Measurements from ENCODE around the gene ZRSR2. TPM values are rescaled to one million over a fixed set of nuclear protein-coding genes. Genes with fewer than 3 reads are reported as not detected.

Gene ZRSR2
- total RNA-seq, 1 experiment from 2014 or later = 18.1 TPM

GRCh38 chrX:15816438-15816809, 26.1 kb downstream of the ZRSR2 start:
- no TSS peak for BruUV-seq (replicated peaks)
- Histone ChIP-seq H3K27ac (ENCODE audit: low read depth, low read length, poor library complexity, severe bottlenecking) (no peak overlapping the region), H3K27me3 (replicated peaks; ENCODE audit: insufficient read depth, low read depth, low read length, poor library complexity) (no peaks in the 10 kb centered on the region), H3K4me1 (ENCODE audit: insufficient read depth, low read length, poor library complexity, severe bottlenecking) (peaks cover 7% of the 10 kb centered on the region), H3K4me3 (ENCODE audit: low read depth, low read length, poor library complexity, severe bottlenecking) (no peak overlapping the region), H3K9me3 (ENCODE audit: low read depth, low read length, poor library complexity, severe bottlenecking) (no peaks in the 10 kb centered on the region), H3K36me3 (ENCODE audit: insufficient read depth, low read length, poor library complexity, severe bottlenecking) (peaks cover 26% of the 10 kb centered on the region)
- ChIA-PET POLR2A (ENCODE audit: low non-redundant PET) (no interaction called here), CTCF (interaction anchor here (0.5 to 1.3 kb wide), 2 partner anchors 106 to 306 kb away, joined by 3 to 5 read pairs; no protein-coding TSS in a partner anchor)
- peak; percentile 26 for DNase-seq (ENCODE audit: low spot score)
- TF ChIP-seq CTCF (conservative IDR thresholded peaks at IDR 0.05; ENCODE audit: low read depth, low read length) (no peak; the same call in 1 of the 2 replicates), EZH2 (IDR thresholded peaks at IDR 0.05; ENCODE audit: borderline replicate concordance, low read depth, low read length, poor library complexity, severe bottlenecking) (no peak)
- intact Hi-C loops (cut with micrococcal nuclease; ENCODE audit: unreplicated experiment) = loop anchor here (2.0 kb wide), 1 partner anchor 56 kb away; no protein-coding TSS in a partner anchor

GRCh38 chrX:15816886-15817285, 26.6 kb downstream of the ZRSR2 start:
- POLR2A ChIA-PET (ENCODE audit: low non-redundant PET) = no interaction called here

GRCh38 chrX:15820106-15821073, 30.1 kb downstream of the ZRSR2 start:
- BruUV-seq (replicated peaks) = no TSS peak
- Histone ChIP-seq H3K27ac (ENCODE audit: low read depth, low read length, poor library complexity, severe bottlenecking) (no peak overlapping the region), H3K4me3 (ENCODE audit: low read depth, low read length, poor library complexity, severe bottlenecking) (no peak overlapping the region), H3K36me3 (ENCODE audit: insufficient read depth, low read length, poor library complexity, severe bottlenecking) (peaks cover 35% of the 10 kb centered on the region), H3K4me1 (ENCODE audit: insufficient read depth, low read length, poor library complexity, severe bottlenecking) (peaks cover 7% of the 10 kb centered on the region), H3K9me3 (ENCODE audit: low read depth, low read length, poor library complexity, severe bottlenecking) (no peaks in the 10 kb centered on the region), H3K27me3 (replicated peaks; ENCODE audit: insufficient read depth, low read depth, low read length, poor library complexity) (no peaks in the 10 kb centered on the region)
- no peak for DNase-seq (ENCODE audit: low spot score)
- TF ChIP-seq CTCF (conservative IDR thresholded peaks at IDR 0.05; ENCODE audit: low read depth, low read length) (no peak), EZH2 (IDR thresholded peaks at IDR 0.05; ENCODE audit: borderline replicate concordance, low read depth, low read length, poor library complexity, severe bottlenecking) (no peak)
- intact Hi-C loops (cut with micrococcal nuclease; ENCODE audit: unreplicated experiment) = no loop called here
- ChIA-PET CTCF (no interaction called here), POLR2A (ENCODE audit: low non-redundant PET) (no interaction called here)

More at GRCh38 chrX:15816886-15817285, 26.6 kb downstream of the ZRSR2 start:
- no peak overlapping the region for H3K4me3 ChIP-seq (ENCODE audit: low read depth, low read length, poor library complexity, severe bottlenecking)
- no peaks in the 10 kb centered on the region for H3K9me3 ChIP-seq (ENCODE audit: low read depth, low read length, poor library complexity, severe bottlenecking)
- no TSS peak for BruUV-seq (replicated peaks)
- no peaks in the 10 kb centered on the region for H3K27me3 ChIP-seq (replicated peaks; ENCODE audit: insufficient read depth, low read depth, low read length, poor library complexity)
- H3K4me1 ChIP-seq (ENCODE audit: insufficient read depth, low read length, poor library complexity, severe bottlenecking) = peaks cover 7% of the 10 kb centered on the region
- no peak for TF ChIP-seq CTCF (conservative IDR thresholded peaks at IDR 0.05; ENCODE audit: low read depth, low read length)
- no peak for TF ChIP-seq EZH2 (IDR thresholded peaks at IDR 0.05; ENCODE audit: borderline replicate concordance, low read depth, low read length, poor library complexity, severe bottlenecking)
- CTCF ChIA-PET = interaction anchor here (1.3 kb wide), 1 partner anchor 305 kb away, joined by 3 read pairs; no protein-coding TSS in a partner anchor
- no peak overlapping the region for H3K27ac ChIP-seq (ENCODE audit: low read depth, low read length, poor library complexity, severe bottlenecking)
- intact Hi-C loops (cut with micrococcal nuclease; ENCODE audit: unreplicated experiment) = loop anchor here (2.0 kb wide), 1 partner anchor 56 kb away; no protein-coding TSS in a partner anchor
- H3K36me3 ChIP-seq (ENCODE audit: insufficient read depth, low read length, poor library complexity, severe bottlenecking) = peaks cover 27% of the 10 kb centered on the region
- no peak for DNase-seq (ENCODE audit: low spot score)

Measured in A673 (cell line).